ENCODE results near the gene CHD9NB. TPM values are rescaled to one million over a fixed set of nuclear protein-coding genes. Genes with fewer than 3 reads are reported as not detected.
A peak's percentile ranks its signal among the peaks of the same experiment; 100 is the strongest.

CHD9NB gene
- total and polyA plus RNA-seq, 2 of the 4 experiments (the other 2 are of a cell fraction): 0.94 to 1.1 TPM

DNA sequence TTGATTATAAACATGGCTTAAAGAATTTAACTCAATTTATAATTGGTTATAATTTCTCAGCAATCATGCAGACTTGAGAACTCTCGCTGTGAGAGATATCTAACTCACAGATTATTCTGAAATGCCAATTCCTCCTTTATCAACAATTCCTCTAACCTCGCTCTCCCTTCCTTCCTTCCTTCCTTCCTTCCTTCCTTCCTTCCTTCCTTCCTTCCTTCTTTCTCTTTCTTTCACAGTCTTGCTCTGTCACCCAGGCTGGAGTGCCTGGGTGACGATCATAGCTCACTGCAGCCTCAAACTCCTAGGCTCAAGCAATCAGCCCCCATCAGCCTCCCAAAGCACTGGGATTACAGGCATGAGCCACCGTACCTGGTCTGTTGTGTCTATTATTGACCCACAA lies 44.5 kb upstream of the CHD9NB start (continued):
- no peak for TF ChIP-seq MAZ (IDR thresholded peaks at IDR 0.05; ENCODE audit: borderline replicate concordance, low read depth, low read length)
- no peak for TF ChIP-seq SMC3 (IDR thresholded peaks at IDR 0.05; ENCODE audit: low read depth, low read length)
- no peak for TF ChIP-seq CHD1 (IDR thresholded peaks at IDR 0.05; ENCODE audit: low read depth, low read length)
- TF ChIP-seq POLR2A (IDR thresholded peaks at IDR 0.05; ENCODE audit: low read depth, low read length): no peak

DNA sequence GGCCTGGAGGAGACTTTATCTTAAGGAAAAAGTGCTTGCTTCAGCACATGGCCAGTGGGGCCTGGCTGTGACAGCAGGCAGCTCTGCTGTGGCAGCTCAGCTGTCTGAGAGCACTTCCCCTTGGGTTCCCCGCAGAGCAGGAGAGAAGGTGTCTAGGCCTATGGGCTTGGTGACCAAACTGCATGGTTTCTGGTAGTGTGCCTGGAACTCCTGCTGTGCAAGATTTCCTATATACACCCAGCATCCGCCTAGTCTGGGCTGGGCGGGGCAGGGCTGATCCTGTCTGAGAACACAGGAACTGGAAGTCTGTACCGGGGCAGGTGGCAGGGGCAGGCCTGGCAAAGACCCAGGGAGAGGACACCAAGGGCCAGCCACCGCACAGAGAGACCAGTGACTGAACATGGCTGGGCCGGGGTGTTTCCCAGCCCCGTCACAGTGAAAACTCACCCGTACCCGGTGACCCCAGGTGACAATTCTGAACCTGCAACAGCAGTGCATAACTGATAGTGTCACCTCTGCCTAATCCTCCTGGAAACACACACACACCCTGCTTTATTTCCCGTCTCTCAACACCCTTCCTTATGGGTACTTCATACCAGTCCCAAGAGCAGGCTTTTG lies 41.4 kb upstream of the CHD9NB start:
- Histone ChIP-seq H4K20me1 (ENCODE audit: insufficient read depth, low read length) (peaks cover 6% of the 10 kb centered on the region), H4K91ac (ENCODE audit: insufficient read depth, low read depth, low read length) (no peak overlapping the region; the same call in 1 of the 2 replicates), H3K9ac (ENCODE audit: low read depth, low read length) (no peak overlapping the region), H3K4me1 (ENCODE audit: control insufficient read depth, insufficient read depth, low read length) (peaks cover 18% of the 10 kb centered on the region), H3K27ac (ENCODE audit: insufficient read depth, low read length) (no peak overlapping the region), H3K36me3 (ENCODE audit: control insufficient read depth, insufficient read depth, low read length) (no peaks in the 10 kb centered on the region), H3K4ac (ENCODE audit: low read depth, low read length) (no peak overlapping the region; the same call in 1 of the 2 replicates), H2AFZ (replicated peaks; ENCODE audit: low read length, poor library complexity) (no peak overlapping the region), H3K4me3 (ENCODE audit: insufficient read depth, low read depth, low read length) (no peak overlapping the region), H3K27me3 (ENCODE audit: control insufficient read depth, insufficient read depth, low read length) (no peaks in the 10 kb centered on the region), H2AK9ac (replicated peaks; ENCODE audit: low read depth, low read length, poor library complexity) (no peak overlapping the region), H3K56ac (ENCODE audit: extremely low read depth, insufficient read depth, low read length) (no peak overlapping the region), H2AK5ac (ENCODE audit: low read depth, low read length) (peak overlapping the region; percentile 43; the same call in 1 of the 2 replicates), H3K4me2 (ENCODE audit: low read depth, low read length) (no peak overlapping the region), H3K9me1 (ENCODE audit: insufficient read depth, low read length) (peaks cover 26% of the 10 kb centered on the region), H2BK120ac (ENCODE audit: low read depth, low read length) (no peak overlapping the region), H2BK5ac (ENCODE audit: low read depth, low read length, poor library complexity, severe bottlenecking) (no peak overlapping the region), H3K9me3 (ENCODE audit: control insufficient read depth, insufficient read depth, low read length) (no peaks in the 10 kb centered on the region), H4K5ac (ENCODE audit: low read depth, low read length) (no peak overlapping the region), H2BK20ac (ENCODE audit: low read depth, low read length) (no peak overlapping the region), H2BK15ac (ENCODE audit: low read depth, low read length) (no peak overlapping the region), H3K14ac (replicated peaks; ENCODE audit: low read depth, low read length) (no peak overlapping the region), H3K23ac (ENCODE audit: low read depth, low read length) (peak overlapping the region; percentile 48; the same call in 1 of the 2 replicates), H3K18ac (ENCODE audit: low read depth, low read length) (no peak overlapping the region), H3K79me1 (ENCODE audit: low read depth in 1 of 2, low read length in 2 of 2) (peaks cover 15 to 72% of the 10 kb centered on the region in 2 experiments; a peak in 3 of 4 replicates), H4K8ac (ENCODE audit: low read depth in 2 of 2, low read length in 2 of 2) (peak overlapping the region in 1 of 2 experiments; percentile 11; a peak in 1 of 4 replicates)
- intact Hi-C loops (cut with micrococcal nuclease) (no loop called here), in situ Hi-C loops (cut with MboI; ENCODE audit: low sequenced_read_pairs) (no loop called here), dilution Hi-C loops (cut with HindIII; ENCODE audit: low sequenced_read_pairs, unreplicated experiment) (no loop called here)
- ATAC-seq (ENCODE audit: low read depth): no peak
- TF ChIP-seq MAZ (IDR thresholded peaks at IDR 0.05; ENCODE audit: borderline replicate concordance, low read depth, low read length): no peak
- CTCF ChIA-PET: no interaction called here
- no peak for DNase-seq
- BruUV-seq (replicated peaks): no TSS peak
- WGBS, 2 experiments (ENCODE audit: extremely low coverage in 2 of 2, insufficient read length in 1 of 2): 87% methylated on average over 4 of the region's 10 CpGs; no CpG with 5 or more reads in 1 of the 2 experiments
- POLR2A ChIA-PET (ENCODE audit: unreplicated experiment): no interaction called here

Data from IMR-90 (cell line).